Common myeloid progenitor, CD34-positive (primary cell): ENCODE data around the gene FOXO6.
A peak's percentile ranks its signal among the peaks of the same experiment; 100 is the strongest.

Experiments used
- CTCF ChIA-PET: fragments of 350-600 bp; sonication (Branson Sonifier 250); formaldehyde crosslinking; loops from one replicate; lab custom pipeline; 2021; ENCODE audit warnings: antibody characterized with exemption; lab: Charles Lee
- POLR2A ChIA-PET: fragments of 350-600 bp; sonication (Branson Sonifier 250); formaldehyde crosslinking; loops from one replicate; lab custom pipeline; 2021; ENCODE audit warnings: antibody characterized with exemption; lab: Charles Lee
- DNase-seq, 3 donors: peaks; one replicate each; pipeline versions ENCODE4 v3.0.0 to v3.0.0-alpha.2; 2013
- H3K27ac ChIP-seq, 2 experiments: 1 replicate in 1 of 2; 2 replicates in 1 of 2; pipeline ENCODE4 v1.7.0; 2013; ENCODE audit warnings: inconsistent platforms in 2 of 2, low read length in 2 of 2, mild to moderate bottlenecking in 2 of 2, low read depth in 1 of 2, moderate library complexity in 1 of 2; ENCODE audit not compliant: severe bottlenecking in 2 of 2, insufficient read depth in 1 of 2, poor library complexity in 1 of 2
- H3K27me3 ChIP-seq, 5 experiments: replicated peaks in 2 of 5; 1 replicate in 3 of 5; 2 replicates in 2 of 5; pipeline versions ENCODE4 v1.6.1 to v1.7.0; 2013; ENCODE audit warnings: low read length in 4 of 5, mild to moderate bottlenecking in 2 of 5, moderate library complexity in 2 of 5, inconsistent platforms in 1 of 5; ENCODE audit not compliant: insufficient read depth in 5 of 5, control insufficient read depth in 4 of 5
- H3K36me3 ChIP-seq, 4 experiments: 1 replicate in 2 of 4; 2 replicates in 2 of 4; pipeline versions ENCODE4 v1.6.1 to v1.7.0; 2013; ENCODE audit warnings: low read length in 3 of 4, control low read depth in 1 of 4, mild to moderate bottlenecking in 1 of 4; ENCODE audit not compliant: control insufficient read depth in 4 of 4, insufficient read depth in 4 of 4
- H3K4me1 ChIP-seq, 4 experiments: 1 replicate in 3 of 4; 2 replicates in 1 of 4; pipeline versions ENCODE4 v1.6.1 to v1.7.1; 2013; ENCODE audit warnings: low read length in 3 of 4, mild to moderate bottlenecking in 3 of 4, control low read depth in 1 of 4, inconsistent platforms in 1 of 4, moderate library complexity in 1 of 4; ENCODE audit not compliant: control insufficient read depth in 4 of 4, insufficient read depth in 4 of 4; ENCODE audit errors: control extremely low read depth in 1 of 4
- H3K4me3 ChIP-seq, 7 experiments: 1 replicate in 4 of 7; 2 replicates in 3 of 7; pipeline versions ENCODE4 v1.5.1 to v1.7.0; 2013; ENCODE audit warnings: mild to moderate bottlenecking in 7 of 7, low read length in 6 of 7, moderate library complexity in 6 of 7, inconsistent platforms in 2 of 7, low read depth in 2 of 7, control low read depth in 1 of 7; ENCODE audit not compliant: insufficient read depth in 4 of 7, control insufficient read depth in 1 of 7; ENCODE audit errors: extremely low read depth in 1 of 7
- H3K9me3 ChIP-seq, 5 experiments: 1 replicate in 4 of 5; 2 replicates in 1 of 5; pipeline versions ENCODE4 v1.6.1 to v1.7.1; 2013; ENCODE audit warnings: low read length in 4 of 5, mild to moderate bottlenecking in 2 of 5, inconsistent platforms in 1 of 5, low read depth in 1 of 5, moderate library complexity in 1 of 5; ENCODE audit not compliant: control insufficient read depth in 4 of 5, insufficient read depth in 2 of 5; ENCODE audit errors: control extremely low read depth in 1 of 5
- WGBS: methylation state at CpG from one replicate; pipeline ENCODE4 v1.1.5; 2013; ENCODE audit not compliant: insufficient coverage; 5-methylcytosine and 5-hydroxymethylcytosine counted together

FOXO6 gene

DNA sequence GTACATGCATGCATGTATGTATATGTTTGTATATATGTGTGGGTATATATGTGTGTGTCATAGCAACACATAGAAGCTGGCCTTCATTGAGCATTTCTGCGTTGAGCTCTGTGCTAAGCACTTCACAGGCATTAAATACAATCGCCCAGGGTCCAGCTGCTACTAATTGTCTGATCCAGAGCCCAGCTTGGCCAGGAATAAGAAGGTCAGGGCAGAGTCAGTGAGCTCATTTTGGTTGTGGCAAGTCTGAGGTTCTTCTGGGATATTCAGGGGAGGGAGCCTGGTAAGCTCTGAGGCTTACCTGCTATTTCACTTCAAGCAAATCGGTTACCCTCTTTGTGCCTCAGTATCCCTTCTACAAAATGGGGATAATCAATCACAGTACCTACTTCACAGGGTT is 59.6 kb downstream of the FOXO6 start:
- Histone ChIP-seq H3K36me3 (no peaks in the 10 kb centered on the region), H3K4me1 (no peaks in the 10 kb centered on the region), H3K4me3 (no peak overlapping the region), H3K9me3 (no peaks in the 10 kb centered on the region), H3K27ac (no peak overlapping the region), H3K27me3 (peaks cover 0 to 4% (median 0%) of the 10 kb centered on the region in 5 experiments)
- ChIA-PET POLR2A (no interaction called here), CTCF (interaction anchor here (1.1 to 15.8 kb wide), 5 partner anchors 11 to 138 kb away, joined by 3 to 205 read pairs (median 5); no protein-coding TSS in a partner anchor)
- 98% methylated on average over 3 of the region's 3 CpGs for WGBS
- no peak for DNase-seq

DNA sequence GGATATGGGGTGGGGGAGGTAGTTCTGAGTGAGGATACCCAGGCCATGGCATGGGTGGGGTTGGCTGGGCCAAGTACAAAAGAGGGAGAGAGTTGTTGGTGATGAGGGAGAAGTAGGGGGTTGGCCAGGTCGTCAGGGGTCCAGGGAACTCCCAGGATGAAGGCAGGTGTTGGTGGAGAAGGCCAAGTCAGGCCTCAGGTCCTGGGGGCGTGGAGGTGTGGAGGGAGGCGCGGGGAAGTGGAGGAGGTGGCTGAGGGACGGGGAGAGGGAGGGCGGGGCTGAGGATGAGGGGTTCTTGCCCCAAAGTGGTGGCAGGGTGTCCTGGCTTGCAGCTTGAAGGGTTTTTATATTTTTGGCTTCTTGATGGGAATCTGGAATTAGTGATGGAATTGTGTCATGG is 61.1 kb downstream of the FOXO6 start:
- WGBS: 90% methylated on average over 6 of the region's 6 CpGs
- POLR2A ChIA-PET: interaction anchor here (0.5 kb wide), 1 partner anchor 121 kb away, joined by 3 read pairs; no protein-coding TSS in a partner anchor
- DNase-seq: no peak
- Histone ChIP-seq H3K9me3 (no peaks in the 10 kb centered on the region), H3K27ac (no peak overlapping the region), H3K4me3 (no peak overlapping the region), H3K36me3 (no peaks in the 10 kb centered on the region), H3K4me1 (no peaks in the 10 kb centered on the region), H3K27me3 (peaks cover 0 to 4% (median 0%) of the 10 kb centered on the region in 5 experiments)
- CTCF ChIA-PET: interaction anchor here (1.4 to 15.8 kb wide), 4 partner anchors 11 to 155 kb away, joined by 4 to 205 read pairs (median 12); no protein-coding TSS in a partner anchor

- POLR2A ChIA-PET: no interaction called here
- H3K4me1 ChIP-seq: peaks cover 0 to 10% (median 3%) of the 10 kb centered on the region in 4 experiments
- H3K27ac ChIP-seq: no peak overlapping the region
- H3K36me3 ChIP-seq: no peaks in the 10 kb centered on the region
- H3K27me3 ChIP-seq: no peaks in the 10 kb centered on the region
- peak in 2 of 3 donors; percentile 13 to 18 for DNase-seq
- H3K4me3 ChIP-seq: no peak overlapping the region
- CTCF ChIA-PET: interaction anchor here (0.8 to 15.8 kb wide), 10 partner anchors 9 to 158 kb away, joined by 3 to 205 read pairs (median 4); no protein-coding TSS in a partner anchor
- H3K9me3 ChIP-seq: no peaks in the 10 kb centered on the region
- WGBS: 46% methylated on average over 36 of the region's 38 CpGs
Observed at GRCh38 chr1:41423511-41424191, 62.4 kb downstream of the FOXO6 start.

DNA sequence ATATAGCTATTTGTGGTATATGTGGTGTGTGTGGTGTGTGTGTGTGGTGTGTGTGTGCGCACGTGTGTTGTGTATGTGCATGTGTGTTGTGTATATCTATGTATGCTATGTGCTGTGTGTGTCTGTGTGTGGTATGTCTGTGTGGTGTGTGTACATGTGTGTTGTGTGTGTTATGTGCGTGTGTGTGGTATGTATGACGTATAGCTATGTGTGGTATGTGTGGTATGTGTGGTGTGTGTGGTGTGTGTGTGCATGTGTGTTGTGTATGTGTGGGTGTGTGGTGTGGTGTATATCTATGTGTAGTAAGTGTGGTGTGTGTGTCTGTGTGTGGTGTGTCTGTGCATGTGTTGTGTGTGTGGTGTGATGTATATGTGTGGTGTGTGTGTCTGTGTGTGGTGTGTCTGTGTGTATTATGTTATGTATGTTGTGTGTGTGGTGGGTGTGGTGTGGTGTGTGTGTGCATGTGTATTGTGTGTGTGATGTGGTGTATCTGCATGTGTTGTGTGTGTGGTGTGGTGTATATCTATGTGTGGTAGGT is 63.4 kb downstream of the FOXO6 start:
- Histone ChIP-seq H3K4me3 (no peak overlapping the region), H3K27me3 (no peaks in the 10 kb centered on the region), H3K4me1 (peaks cover 0 to 12% (median 3%) of the 10 kb centered on the region in 4 experiments), H3K27ac (no peak overlapping the region), H3K36me3 (no peaks in the 10 kb centered on the region), H3K9me3 (no peaks in the 10 kb centered on the region)
- ChIA-PET CTCF (interaction anchor here (1.1 to 15.8 kb wide), 4 partner anchors 102 to 154 kb away, joined by 3 to 205 read pairs (median 4); no protein-coding TSS in a partner anchor), POLR2A (no interaction called here)
- peak in 1 of 3 donors; percentile 26 for DNase-seq
- WGBS: 90% methylated on average over 3 of the region's 4 CpGs

DNA sequence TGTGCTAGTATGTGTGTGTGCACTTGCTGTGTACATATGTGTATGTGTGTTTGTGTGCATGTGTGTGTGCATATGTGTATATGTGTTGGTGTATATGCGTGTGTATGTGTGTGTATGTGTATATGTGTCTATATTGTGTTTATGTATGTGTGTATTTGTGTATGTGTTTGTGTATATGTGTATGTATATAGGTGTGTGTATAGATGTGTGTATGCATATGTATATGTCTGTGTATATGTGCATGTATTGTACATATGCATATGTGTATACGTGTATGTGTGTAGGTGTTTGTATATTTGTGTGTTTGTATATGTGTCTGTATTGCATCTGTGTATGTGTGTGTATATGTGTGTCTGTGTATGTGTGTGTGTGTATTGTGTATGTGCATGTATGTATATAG is 64.1 kb downstream of the FOXO6 start:
- WGBS: 100% methylated on average over 2 of the region's 2 CpGs
- no peak overlapping the region for H3K4me3 ChIP-seq

DNA sequence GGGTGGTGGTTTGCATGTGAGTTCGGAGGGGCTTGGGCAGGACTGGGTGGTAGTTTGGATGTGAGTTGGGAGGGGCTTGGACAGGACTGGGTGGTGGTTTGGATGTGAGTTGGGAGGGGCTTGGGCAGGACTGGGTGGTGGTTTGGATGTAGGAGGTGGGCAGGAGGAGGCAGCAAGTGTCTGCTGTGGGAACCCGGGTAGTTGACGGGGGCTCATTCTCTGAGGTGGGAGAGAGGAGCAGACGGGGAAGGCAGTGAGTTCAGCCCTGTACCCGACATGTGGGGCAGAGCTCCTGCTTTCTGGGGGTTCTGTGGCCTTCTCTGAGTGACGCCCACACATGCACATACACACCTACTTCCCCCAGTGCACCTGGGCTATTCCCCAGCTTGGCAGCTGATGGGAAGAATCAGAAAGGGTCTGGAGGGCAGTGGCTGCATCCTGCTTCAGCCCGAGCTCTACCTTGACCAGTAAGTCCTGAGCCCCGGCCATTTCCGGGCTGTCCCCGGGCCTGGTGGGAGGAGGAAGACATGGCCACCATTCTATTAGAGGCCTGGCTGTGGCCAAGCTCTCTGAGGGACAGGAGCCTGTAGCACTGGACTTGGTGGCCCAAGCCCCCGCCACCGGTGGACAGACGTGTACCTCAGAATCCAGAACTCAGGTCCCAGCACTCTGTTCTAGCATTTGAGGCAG is 65.1 kb downstream of the FOXO6 start:
- no peaks in the 10 kb centered on the region for H3K9me3 ChIP-seq
- H3K27me3 ChIP-seq: no peaks in the 10 kb centered on the region
- ChIA-PET POLR2A (no interaction called here), CTCF (interaction anchor here (1.1 to 1.3 kb wide), 2 partner anchors 9 to 157 kb away, joined by 3 to 4 read pairs; no protein-coding TSS in a partner anchor)
- no peak overlapping the region for H3K27ac ChIP-seq
- H3K4me1 ChIP-seq: peaks cover 0 to 12% (median 3%) of the 10 kb centered on the region in 4 experiments
- no peak overlapping the region for H3K4me3 ChIP-seq
- no peaks in the 10 kb centered on the region for H3K36me3 ChIP-seq
- 92% methylated on average over 9 of the region's 13 CpGs for WGBS
- DNase-seq: no peak

More for the DNA sequence above, 64.1 kb downstream of the FOXO6 start:
- Histone ChIP-seq H3K27me3 (no peaks in the 10 kb centered on the region), H3K4me1 (peaks cover 0 to 12% (median 3%) of the 10 kb centered on the region in 4 experiments), H3K27ac (no peak overlapping the region), H3K36me3 (no peaks in the 10 kb centered on the region), H3K9me3 (no peaks in the 10 kb centered on the region)
- CTCF ChIA-PET: interaction anchor here (1.1 to 1.3 kb wide), 2 partner anchors 142 to 156 kb away, joined by 3 to 4 read pairs; no protein-coding TSS in a partner anchor
- DNase-seq: no peak
- POLR2A ChIA-PET: no interaction called here
